Fibroblast of skin of left biceps (primary cell): ENCODE data around the gene NKX2-3.

Experiments
- DNase-seq, 2 experiments: peaks; one replicate each; pipeline ENCODE4 v3.0.0-alpha.2; 2013; ENCODE audit warnings: low read depth in 2 of 2

NKX2-3 gene

DNA sequence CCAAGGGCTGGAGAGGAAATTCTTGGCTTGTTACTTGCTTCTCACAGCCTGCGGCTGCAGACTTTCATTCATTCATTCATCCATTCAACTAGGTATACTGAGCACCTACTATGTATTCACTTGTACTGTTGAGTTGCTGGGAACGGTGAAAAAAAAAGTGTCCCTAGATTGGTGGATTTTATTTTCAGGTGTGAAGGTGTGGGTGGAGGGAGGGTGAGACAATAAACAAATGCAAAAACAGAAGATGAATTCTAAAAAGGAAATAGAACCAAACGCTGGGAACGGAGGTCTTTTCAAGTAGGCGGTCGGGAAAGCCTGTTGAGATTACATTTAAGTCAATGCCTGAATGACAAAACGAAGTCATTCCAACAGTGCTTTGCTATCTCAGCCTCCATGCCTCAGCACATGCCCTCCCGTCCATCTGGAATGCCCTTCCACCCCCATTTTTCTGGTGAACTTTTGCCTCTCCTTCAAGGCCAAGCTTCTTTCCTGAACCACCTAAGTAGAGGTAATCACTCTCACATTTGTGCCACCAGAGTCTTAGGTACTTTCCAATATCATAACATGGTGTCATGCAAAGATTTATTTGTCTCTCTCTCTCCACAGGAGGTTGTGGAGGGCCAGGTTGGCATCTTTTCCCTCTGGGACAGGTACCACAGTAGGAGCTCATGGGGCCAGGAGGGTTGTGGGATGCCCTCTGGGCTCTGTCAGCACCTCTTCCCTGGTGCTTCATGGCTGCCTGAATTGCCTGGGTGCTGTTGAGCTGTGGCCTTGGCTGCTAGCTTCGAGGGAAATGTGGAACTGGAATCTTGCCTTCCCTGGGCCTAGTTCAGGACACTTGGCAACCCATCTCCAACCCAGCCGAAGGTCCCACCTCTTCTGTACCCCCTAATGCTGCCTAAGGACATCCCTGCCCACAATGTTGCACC is 5.5 kb downstream of the NKX2-3 start:
- DNase-seq: no peak

DNA sequence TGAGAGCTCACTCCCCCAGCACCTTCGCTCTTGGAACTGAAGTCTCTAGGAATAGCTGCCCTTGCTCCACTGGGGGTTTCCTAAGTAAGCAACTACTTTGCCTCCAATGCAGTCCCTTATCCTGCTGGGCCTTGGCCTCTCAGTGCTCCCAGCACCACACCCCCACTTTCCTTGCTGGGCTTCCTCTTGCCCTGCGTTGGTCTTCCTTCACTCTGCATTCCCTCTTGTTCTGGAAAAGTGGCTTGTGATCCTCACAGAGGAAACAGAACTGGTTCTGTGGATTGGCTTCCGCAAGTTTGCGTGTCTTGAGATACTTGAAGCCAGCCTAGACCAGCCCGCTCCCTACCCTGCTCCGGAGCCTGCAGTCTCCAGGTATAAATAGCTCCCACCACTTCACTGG is 6.4 kb downstream of the NKX2-3 start:
- no peak for DNase-seq

DNA sequence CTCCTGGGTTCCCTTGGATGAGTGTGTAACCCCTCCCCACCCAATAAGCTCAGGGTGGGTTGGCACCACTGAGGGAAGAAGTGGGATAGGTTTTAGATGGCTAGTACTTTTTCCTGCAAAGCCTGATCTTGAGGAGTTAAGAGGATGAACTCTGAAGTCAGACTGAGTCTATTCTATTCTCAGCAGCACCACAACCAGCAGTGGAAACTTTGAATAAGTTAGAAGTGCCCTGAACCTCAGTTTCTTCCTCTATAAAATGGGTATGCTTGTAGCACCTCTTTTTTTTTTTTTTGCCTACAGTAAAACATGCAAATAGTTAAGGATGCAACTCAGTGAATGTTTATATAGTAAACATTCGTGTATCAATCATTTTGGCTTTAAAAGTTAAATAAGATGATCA is 7.1 kb downstream of the NKX2-3 start:
- DNase-seq: no peak

DNA sequence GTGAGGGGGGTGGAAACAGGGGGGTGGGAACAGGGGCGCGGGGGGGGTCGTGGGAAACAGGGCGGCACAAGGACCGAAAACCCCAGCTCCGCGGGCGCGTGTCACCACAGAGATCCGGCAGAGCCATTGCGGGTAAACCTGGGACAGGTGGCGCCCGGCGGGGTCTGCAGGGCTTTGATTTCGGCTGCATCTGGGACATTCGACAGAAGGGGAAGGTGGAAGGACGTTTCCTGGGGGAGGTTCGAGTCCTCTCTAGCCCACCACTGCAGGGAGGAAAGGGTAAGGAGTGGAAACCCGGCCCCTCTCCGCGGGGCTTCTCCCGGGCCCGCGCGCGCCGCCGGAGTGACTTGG is 7.5 kb downstream of the NKX2-3 start:
- no peak for DNase-seq

DNA sequence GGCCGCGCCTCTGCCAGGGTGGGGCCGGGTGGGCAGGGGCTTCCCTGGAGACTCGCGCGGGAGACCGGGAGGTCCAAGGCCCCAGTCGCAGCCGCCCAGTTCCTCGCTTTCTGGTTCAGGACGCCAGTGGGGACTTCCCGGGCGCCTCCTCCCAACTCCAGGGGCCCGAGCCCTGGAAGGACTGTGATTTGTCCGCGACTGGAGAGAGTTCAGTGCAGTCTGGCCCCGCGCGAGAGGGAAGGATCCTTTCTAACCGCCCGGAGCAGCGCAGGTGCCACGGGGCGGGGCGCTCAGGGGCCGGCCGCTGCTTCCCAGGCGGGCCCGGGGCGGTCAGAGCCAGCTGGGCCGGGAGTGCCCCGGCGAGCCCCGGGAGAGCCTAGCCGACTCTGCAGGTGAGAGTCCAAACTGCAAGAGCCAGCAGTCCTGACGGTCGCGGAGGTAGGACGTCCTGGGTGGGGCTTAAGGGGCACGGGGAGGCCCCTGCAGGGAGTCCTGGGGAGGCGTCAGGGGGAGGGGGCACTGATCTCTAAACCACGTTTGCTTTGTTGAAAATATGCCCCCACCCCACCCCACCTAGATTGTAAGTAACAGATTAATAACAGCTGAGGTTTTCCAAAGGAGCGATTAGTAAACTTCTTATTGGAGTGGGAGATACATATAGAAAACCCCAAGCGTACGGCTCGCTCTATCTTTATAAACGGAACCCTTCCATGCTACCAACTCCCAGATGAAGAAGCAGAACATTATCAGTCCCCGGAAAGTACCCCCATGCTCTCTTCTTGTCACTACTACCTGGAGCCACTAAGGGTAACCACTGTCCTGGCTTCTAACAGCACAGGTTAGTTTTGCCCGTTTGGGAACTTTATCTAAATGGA is 8.2 kb downstream of the NKX2-3 start:
- no peak for DNase-seq

DNA sequence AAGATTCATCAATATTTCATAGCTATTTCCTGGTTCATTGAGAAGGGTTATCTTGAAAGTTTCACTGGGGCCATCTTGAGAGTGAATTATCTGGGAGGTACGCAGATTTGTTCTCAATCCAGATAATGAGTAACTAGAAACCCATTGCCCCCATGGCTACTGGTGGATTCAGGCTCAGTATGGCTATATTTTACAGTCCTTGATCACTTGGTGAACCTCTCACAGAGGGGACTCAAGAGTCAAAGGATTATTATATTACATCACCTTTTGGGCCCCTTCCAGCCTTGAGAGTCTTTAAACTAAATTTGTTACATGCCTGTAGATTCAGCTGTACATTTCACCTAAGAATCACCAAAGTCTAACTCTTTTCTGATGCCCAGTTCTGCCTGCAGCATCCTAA is 11.6 kb downstream of the NKX2-3 start:
- no peak for DNase-seq

DNA sequence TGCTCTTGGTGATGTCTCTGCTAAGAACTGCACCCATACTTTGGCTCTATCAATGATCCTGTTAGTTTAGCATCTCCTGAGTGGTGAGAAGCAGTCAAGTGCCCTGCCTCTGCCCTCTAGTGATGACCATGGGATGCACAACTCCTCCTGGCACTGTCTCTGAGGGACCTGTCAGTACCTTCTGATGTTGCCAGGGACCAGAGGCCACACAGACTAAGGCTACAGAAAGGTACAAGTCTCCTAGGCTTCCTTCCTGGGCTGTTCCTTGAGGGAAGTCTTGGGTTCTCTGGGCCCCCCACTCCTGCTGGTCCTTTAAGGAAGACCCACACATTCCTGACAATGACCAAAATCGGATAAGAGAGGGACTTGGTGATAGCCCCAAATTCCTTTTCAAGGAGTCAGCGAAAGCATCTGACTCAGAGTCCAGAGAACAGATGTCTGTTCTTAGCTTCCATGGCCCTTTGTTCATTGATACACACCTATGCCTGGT is 15.3 kb downstream of the NKX2-3 start:
- no peak for DNase-seq

DNA sequence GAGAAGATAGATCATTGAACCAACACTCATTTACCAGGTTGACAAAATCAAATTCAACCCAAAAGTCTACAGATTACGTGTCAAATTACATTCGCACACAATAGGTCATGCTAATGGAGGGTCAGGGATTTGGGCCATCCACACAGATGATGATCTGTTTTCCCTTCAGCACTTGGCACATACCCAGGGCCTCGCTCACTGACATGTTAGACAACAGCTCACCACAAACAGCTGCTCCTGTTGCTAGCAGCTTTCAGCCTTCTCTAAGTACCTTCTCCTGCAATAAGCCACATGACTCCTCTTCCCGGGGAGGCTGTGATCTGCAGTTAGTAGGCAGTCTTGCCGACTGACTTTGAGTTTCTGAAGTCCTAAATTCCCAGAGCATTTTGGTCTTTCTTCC is 18.4 kb downstream of the NKX2-3 start:
- no peak for DNase-seq

DNA sequence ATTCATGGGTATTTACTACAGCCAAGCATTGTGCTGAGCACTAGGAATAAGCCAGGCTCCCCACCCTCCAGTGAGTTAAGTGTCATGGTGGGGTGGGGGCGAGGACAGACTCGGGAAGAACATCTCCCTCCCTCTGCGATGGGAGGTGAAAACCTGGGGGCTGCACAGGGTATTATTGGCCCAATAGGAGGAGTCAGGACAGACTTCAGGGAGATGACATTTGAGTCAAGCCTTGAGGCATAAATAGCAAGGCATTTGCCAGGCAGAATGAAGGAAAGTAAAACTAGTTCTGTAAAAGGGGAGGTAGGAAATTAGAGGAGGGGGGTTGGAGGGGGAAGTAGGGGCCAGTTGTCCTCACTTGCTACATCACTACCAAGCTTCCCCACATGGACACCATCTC is 18.9 kb downstream of the NKX2-3 start:
- DNase-seq: no peak

DNA sequence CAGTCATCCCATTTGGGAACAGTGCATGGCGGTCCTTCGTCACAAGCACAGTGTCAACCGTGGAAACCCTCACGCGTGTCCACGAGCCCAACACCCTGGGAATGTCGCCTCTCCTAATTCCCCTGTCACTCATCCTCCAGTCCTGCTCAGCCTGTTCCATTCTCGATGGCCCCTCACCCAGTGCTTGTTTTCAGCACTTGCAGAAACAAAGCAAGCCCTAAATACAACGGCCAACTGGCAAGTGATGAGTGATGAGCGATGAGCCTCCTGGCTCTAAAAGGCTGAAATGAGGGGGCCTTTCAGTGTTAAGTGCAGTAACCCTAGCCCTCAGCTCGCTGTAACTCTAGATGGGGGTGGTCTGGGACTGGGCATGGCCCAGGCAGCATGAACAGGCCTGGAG is 22.6 kb downstream of the NKX2-3 start:
- DNase-seq: no peak

DNA sequence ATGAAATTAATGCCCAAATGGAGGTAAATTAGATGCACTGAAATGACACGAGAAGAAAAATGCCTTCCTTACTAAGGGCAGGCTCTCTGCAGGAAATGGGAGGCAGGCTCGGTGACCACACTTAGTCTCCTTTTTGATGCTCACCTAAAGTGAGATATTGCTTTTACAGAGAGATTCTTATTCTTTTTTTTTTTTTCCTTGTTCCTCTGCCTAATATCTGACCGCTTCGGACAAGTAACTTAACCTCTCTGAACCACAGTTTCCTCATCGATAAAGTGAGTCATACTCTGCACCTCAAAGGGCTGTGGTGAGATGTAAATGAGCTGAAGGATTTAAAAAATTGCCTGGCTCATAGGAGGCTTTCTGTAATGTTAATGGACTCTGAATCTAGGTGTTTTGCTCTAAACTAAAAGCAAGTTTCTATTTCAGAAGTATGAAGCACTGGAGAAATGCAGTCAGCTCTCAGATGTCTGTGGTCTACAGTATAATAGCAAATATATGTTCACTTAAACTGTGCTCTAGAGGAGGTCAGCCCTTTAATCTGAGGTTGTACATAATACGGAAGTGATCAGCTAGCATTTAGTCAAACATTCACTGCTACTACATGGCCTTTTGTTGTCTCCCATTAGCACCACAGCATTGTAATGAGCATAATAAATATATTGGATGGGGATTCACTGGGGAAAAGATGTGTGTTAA is 23.2 kb downstream of the NKX2-3 start:
- no peak for DNase-seq

DNA sequence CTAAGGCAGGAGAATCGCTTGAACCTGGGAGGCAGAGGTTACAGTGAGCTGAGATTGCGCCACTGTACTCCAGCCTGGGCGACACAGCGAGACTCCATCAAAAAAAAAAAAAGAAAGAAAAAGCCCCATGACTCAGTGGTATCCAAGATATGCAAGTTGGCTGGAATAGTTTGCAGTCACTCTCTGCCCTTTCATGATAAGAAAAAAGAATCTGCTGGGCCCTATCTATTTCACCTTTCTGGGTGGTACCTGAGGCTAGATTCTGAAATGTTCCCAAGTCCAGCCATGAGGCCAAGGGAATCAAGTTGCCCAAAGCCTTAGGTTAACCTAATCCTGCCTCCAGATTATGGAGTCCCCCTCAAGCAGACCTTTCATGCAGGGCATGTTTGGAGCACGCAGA is 24.3 kb downstream of the NKX2-3 start:
- DNase-seq: no peak

DNA sequence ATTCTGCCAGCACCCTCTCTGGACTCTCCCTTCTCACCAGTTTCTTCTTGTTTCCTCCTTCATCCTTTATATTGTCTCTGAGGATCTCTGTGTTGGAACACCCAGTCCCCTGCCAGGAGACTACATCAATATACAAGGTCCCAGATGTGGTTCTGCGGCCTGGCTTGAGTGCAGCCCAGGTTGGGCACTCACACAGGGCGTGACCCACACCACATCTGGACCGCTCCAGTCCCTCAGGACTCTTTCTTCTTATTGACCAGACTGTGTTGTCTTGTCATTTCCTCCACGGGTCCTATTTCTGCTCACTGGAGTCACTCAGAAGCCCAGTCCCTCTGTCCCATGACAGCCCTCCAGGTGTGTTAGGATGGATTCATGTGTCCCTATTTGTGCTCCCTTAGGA is 26.0 kb downstream of the NKX2-3 start:
- no peak for DNase-seq

DNA sequence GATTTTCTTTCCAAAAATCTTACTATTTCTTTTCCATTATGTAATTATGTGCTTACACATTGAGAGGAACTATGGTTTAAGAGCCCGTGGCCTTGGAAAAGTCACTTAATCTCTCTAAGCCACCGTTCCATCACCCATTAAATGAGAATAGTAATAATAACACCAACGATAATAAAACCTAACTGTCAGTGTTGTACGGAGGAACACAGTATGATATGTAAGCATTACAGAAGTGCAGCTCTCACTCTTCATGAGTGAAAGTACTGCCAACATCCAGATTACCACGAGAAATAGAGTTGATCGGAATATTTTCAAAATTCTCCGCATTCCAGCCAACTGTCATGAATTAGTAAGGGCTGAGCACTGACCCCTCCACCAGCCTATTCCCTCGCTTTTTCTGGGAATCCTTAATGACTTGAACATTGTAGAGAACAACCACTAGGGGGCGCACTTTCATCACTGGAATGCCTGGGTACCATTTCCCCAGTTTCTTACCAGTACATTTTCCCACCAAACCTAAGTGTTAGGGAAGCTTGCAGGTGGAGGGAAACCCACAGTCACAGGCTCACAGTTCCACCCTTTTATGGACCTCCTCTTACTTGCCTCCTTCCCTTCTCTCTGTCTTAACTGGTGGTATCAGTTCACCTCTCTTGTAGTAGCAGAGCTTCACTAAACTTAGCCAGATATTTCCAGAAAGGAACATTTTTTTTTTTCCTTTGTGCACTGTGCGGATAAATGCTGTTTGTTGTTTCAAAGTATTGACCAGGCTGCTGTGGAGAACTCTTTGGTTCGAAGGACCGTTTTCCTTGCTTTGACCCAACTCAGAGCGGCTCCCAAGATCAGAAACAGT is 27.8 kb downstream of the NKX2-3 start:
- no peak for DNase-seq

DNA sequence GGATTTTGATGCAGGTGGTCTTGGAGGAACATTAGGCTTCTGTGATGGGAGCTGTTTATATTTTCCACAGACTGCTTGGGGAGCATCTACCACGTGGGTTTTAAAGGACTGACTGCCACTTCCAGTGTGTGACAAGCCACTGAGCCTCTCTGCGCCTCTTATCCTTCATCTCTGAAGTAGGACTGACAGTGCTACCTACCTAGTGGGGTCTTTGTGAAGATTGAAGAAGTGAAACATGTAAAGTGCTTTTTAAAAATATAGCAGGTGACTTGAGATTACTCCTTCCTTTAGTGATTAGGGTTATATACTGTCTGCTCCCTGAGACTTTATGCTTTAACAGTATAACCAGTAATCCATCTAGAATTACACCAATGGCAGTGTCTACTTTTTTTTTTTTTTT is 29.9 kb downstream of the NKX2-3 start:
- DNase-seq: no peak

DNA sequence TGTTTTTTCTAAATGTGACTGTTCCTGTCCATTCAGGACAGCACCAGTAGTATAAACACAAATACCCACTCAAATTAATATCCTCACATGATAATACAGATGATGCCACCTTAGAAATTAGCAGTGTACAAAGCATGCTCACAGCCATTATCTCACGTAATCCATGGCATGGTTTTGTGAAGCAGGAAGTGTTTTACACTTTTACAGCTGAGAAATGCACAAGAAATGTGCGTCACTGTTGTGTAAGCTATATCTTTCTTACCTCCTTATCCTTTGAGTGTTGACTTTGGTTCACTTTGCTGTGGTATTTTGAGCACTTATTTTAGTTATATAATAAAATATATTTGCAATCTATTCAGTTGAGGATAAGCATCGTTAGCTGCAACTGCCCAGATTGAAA is 31.6 kb downstream of the NKX2-3 start:
- no peak for DNase-seq

DNA sequence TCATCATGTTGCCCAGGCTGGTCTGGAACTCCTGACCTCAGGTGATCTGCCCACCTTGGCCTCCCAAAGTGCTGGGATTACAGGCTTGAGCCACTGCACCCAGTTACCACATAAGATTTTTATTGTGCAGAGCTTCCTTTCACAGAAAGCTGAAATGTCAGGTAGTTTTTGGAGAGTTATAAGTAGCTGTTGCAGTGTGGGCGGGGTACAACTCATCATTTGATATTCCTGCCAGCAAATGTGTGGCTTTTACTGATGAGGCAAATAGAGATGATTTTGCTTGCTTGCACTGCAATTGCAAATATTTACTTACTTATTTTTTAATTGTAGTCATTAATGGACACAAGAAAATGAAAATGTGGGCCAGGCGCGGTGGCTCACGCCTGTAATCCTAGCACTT is 32.4 kb downstream of the NKX2-3 start:
- no peak for DNase-seq

DNA sequence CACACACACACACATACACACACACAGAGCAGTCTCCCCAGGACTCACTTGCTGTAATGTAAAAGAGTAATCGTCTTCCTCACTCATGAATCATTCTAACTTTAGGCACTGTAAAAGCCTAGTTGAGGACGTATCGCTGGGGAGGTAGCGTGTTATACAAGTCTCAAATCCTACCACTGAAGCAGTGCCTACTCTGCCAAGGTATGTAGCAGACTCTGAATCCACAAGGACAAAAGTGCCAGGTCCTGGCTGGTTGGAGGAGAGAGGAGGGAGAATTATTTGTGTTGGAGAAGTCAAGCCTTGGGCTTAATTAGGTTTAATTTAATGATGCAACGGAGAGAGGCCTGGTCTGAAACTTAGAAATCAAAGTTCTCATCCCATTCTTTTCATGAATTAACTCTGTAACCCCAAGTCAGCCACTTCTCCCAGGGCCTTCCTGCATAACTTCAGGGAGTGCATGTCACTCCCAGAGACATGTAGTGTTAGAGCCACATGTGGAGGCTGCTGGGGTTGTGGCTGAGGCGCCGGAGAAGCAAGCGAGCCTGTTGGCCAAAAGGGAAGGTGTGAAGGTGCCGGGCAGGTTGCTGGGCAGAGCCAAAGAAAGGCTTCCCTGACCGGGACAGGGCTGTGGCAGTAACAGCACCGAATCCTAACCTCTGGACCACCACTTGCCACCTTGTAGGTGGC is 36.7 kb downstream of the NKX2-3 start:
- DNase-seq: no peak

DNA sequence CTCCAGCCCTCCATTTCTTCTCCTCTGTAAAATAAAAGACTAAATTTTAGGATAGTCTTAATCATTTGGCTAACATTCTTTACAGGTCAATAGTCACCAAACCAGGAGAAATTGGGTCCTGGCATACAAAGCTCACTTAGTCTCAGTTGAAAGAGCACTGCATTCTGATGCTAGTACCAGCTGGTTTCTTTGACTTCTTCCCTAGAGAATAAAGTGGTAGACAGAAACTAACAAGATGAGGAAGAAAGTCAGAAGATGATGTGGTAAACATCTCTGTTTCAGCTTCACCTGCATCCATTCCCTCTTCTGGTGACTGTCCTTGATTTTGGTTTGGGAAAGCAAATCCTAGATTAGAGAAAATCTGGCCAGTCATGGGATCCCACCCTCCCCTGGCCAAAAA is 37.2 kb downstream of the NKX2-3 start:
- no peak for DNase-seq

DNA sequence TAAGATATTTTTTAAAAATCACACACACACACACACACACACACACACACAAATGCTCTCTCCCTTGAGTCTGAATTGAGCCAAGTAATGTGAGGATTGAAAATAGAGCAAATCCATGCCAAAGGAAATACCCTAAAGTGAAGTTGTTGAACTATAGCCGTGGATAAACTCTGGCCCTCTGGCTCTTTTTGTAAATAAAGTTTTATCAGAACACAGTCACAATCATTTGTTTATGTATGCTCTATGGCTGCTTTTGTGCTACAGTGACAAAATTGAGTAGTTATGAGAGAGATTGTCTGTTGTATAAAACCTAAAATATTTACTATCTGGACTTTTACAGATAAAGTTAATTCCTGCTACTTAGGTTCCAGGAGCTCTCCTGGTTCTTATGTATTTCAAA is 39.1 kb downstream of the NKX2-3 start:
- DNase-seq: no peak

DNA sequence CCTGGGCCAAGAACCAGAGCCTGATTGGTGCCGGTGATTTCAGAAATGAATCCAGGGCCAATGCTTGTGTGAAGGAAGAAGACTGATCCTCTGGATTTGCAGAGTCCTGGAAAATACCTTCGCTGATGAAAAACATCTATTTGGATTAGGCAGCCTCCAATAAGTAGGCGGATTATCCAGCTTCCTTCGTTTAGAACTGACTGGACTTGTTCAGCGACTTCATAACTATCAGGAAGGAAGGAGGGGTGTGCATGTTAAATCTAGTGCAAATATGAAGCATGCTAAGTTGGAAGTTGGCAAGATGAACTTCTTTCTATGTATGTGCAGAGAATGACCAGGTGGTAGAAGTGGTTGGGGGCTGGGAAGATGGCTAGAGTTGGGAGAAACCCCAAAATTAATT is 41.0 kb downstream of the NKX2-3 start:
- no peak for DNase-seq
